ENCODE results near the gene NOC3L. TPM values are rescaled to one million over a fixed set of nuclear protein-coding genes. Genes with fewer than 3 reads are reported as not detected.

Gene NOC3L
- total and polyA plus RNA-seq, 9 of the 15 experiments (the other 6 are each of a cell fraction or from before 2014, with no cell fraction given), result 23.8 to 57.6 (median 32.6) TPM

DNA sequence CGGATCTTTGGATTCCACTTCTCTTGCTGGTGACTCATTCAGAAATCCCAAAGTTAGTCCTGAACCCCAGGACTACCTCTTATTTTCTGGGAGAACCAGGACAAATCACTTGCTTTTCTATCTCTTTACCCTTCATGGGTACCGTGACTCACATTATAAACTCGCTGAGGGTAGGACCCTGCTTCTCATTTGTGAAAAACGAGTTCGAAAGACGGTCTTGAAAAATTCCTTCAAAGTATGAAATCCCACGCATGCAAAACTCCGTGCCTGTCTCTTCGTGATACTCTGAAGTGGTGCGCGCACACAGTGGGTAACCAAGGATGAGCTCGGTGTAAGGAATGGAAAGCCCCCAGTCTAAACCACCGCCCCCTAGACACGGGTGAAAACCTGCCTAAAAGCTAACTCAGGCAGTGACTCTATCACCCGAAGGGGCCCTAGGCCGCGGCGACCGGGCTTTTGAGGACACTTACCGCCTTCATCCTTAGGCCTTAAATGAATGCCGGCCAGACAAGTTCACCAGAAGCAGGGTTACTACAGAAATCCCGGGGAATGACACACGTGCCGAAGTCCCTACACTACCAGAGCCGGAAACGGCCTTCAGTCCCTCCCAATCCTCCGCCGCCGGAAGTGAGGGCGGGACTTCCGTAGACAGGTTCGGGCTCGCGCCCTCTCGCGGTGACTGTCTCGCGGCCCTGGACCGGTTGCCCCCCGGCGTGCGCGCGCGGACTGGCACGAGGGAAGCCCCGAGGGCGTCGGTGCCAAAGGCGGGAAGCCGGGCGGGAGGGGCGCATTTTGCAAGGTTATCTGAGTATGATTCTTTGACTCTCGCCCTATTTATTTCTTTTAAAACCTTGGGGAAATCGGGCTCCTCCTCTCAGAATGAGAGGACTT lies at the start of gene NOC3L (continued):
- TF ChIP-seq, protein P1, sequence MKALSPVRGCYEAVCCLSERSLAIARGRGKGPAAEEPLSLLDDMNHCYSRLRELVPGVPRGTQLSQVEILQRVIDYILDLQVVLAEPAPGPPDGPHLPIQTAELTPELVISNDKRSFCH (CRISPR knock-in tag; IDR thresholded peaks at IDR 0.05), result no peak
- TF ChIP-seq, protein P1 (tag; IDR thresholded peaks at IDR 0.05), result 0 out of 2 replicates have a peak, but pooled peaks have one; percentile 43
- TF ChIP-seq ETV6 (IDR thresholded peaks at IDR 0.05; ENCODE audit: borderline replicate concordance in 1 of 2, low read depth in 2 of 2, low read length in 1 of 2) (no peak), ETV6 (CRISPR knock-in tag; IDR thresholded peaks at IDR 0.05; ENCODE audit: borderline replicate concordance) (no peak), ZNF24 (IDR thresholded peaks at IDR 0.05) (no peak), MCM2 (IDR thresholded peaks at IDR 0.05; ENCODE audit: low read depth) (no peak), ZNF263 (CRISPR knock-in tag; IDR thresholded peaks at IDR 0.05; ENCODE audit: borderline replicate concordance) (peak; percentile 28; the same call in 1 of the 2 replicates), FOS (IDR thresholded peaks at IDR 0.05; ENCODE audit: extremely low read depth, insufficient read length) (no peak), FOXM1 (IDR thresholded peaks at IDR 0.05; ENCODE audit: low read depth) (no peak), FOXM1 (CRISPR knock-in tag; IDR thresholded peaks at IDR 0.05; ENCODE audit: low read depth) (0 out of 2 replicates have a peak, but pooled peaks have one; percentile 49), SIN3A (IDR thresholded peaks at IDR 0.05; ENCODE audit: borderline replicate concordance in 2 of 2, control insufficient read depth in 1 of 2, low read depth in 2 of 2, low read length in 2 of 2) (peak; percentile 71 to 78; a peak in 3 of 4 replicates), RAD21 (CRISPR knock-in tag; conservative IDR thresholded peaks at IDR 0.05 in 1 of 2, IDR thresholded peaks at IDR 0.05 in 1 of 2) (peak in 1 of 2 experiments; percentile 17; a peak in 1 of 4 replicates), RBM34 (IDR thresholded peaks at IDR 0.05; ENCODE audit: borderline replicate concordance, insufficient read depth, low read length) (no peak), POLR2B (IDR thresholded peaks at IDR 0.05; ENCODE audit: low read depth, partially characterized antibody) (peak; percentile 47), DNMT1 (IDR thresholded peaks at IDR 0.05) (no peak), LCOR (CRISPR knock-in tag; IDR thresholded peaks at IDR 0.05) (peak; percentile 88), CBX1 (IDR thresholded peaks at IDR 0.05; ENCODE audit: low read depth) (0 out of 2 replicates have a peak, but pooled peaks have one; percentile 70)
- TF ChIP-seq, protein P2, sequence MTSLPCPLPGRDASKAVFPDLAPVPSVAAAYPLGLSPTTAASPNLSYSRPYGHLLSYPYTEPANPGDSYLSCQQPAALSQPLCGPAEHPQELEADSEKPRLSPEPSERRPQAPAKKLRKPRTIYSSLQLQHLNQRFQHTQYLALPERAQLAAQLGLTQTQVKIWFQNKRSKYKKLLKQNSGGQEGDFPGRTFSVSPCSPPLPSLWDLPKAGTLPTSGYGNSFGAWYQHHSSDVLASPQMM (CRISPR knock-in tag; IDR thresholded peaks at IDR 0.05), result no peak
- TF ChIP-seq, protein P3, sequence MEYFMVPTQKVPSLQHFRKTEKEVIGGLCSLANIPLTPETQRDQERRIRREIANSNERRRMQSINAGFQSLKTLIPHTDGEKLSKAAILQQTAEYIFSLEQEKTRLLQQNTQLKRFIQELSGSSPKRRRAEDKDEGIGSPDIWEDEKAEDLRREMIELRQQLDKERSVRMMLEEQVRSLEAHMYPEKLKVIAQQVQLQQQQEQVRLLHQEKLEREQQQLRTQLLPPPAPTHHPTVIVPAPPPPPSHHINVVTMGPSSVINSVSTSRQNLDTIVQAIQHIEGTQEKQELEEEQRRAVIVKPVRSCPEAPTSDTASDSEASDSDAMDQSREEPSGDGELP (CRISPR knock-in tag; IDR thresholded peaks at IDR 0.05; ENCODE audit: borderline replicate concordance), result peak; percentile 76
